HEK293 (cell line): ENCODE data around the gene MKI67.

Source experiments
- SP3 ChIP-seq: fragments of 450-650 bp; formaldehyde crosslinking; IDR thresholded peaks from 2 replicates; pipeline ENCODE4 v1.5.1; 2016; ENCODE audit warnings: missing biosample characterization, missing genetic modification characterization
- ZNF114 ChIP-seq: fragments of 450-650 bp; formaldehyde crosslinking; IDR thresholded peaks from 2 replicates; pipeline ENCODE4 v1.5.0; 2017; ENCODE audit warnings: missing biosample characterization, missing genetic modification characterization
- ZNF274 ChIP-seq, 2 experiments: fragments of 200-500 bp in 1 of 2; fragments of 450-650 bp in 1 of 2; sonication (Bioruptor generic) in 1 of 2; formaldehyde crosslinking in 1 of 2; IDR thresholded peaks; 2 replicates each; pipeline versions ENCODE4 v1.5.1 to v1.6.1; 2014 to 2016; ENCODE audit warnings: borderline replicate concordance in 1 of 2, inconsistent platforms in 1 of 2, low read length in 1 of 2, missing biosample characterization in 1 of 2, missing genetic modification characterization in 1 of 2
- ZNF366 ChIP-seq: fragments of 450-650 bp; formaldehyde crosslinking; conservative IDR thresholded peaks from 2 replicates; pipeline ENCODE4 v1.5.1; 2016; ENCODE audit warnings: missing biosample characterization, missing genetic modification characterization
- ZNF555 ChIP-seq: fragments of 450-650 bp; formaldehyde crosslinking; conservative IDR thresholded peaks from 2 replicates; pipeline ENCODE4 v1.5.1; 2017; ENCODE audit warnings: missing biosample characterization, mild to moderate bottlenecking, missing genetic modification characterization, inconsistent platforms
- ZNF596 ChIP-seq: fragments of 450-650 bp; IDR thresholded peaks from 2 replicates; pipeline ENCODE4 v1.5.0; 2018; ENCODE audit warnings: missing biosample characterization, mild to moderate bottlenecking, missing genetic modification characterization, moderate library complexity
- ZNF76 ChIP-seq: fragments of 450-650 bp; formaldehyde crosslinking; IDR thresholded peaks from 2 replicates; pipeline ENCODE4; 2016; ENCODE audit warnings: low read depth, missing biosample characterization, missing genetic modification characterization, borderline replicate concordance
- TF ChIP-seq, protein P1 (sequence below): fragments of 450-650 bp; formaldehyde crosslinking; IDR thresholded peaks from 2 replicates; pipeline ENCODE4 v1.5.1; 2016; ENCODE audit warnings: missing biosample characterization, missing genetic modification characterization
- TF ChIP-seq, protein P2 (sequence below): fragments of 450-650 bp; formaldehyde crosslinking; IDR thresholded peaks from 2 replicates; pipeline ENCODE4 v1.5.1; 2016; ENCODE audit warnings: missing biosample characterization, missing genetic modification characterization
- TF ChIP-seq, protein P3 (sequence below): fragments of 450-650 bp; formaldehyde crosslinking; IDR thresholded peaks from 2 replicates; pipeline ENCODE4 v1.5.1; 2017; ENCODE audit warnings: missing biosample characterization, missing genetic modification characterization

DNA sequence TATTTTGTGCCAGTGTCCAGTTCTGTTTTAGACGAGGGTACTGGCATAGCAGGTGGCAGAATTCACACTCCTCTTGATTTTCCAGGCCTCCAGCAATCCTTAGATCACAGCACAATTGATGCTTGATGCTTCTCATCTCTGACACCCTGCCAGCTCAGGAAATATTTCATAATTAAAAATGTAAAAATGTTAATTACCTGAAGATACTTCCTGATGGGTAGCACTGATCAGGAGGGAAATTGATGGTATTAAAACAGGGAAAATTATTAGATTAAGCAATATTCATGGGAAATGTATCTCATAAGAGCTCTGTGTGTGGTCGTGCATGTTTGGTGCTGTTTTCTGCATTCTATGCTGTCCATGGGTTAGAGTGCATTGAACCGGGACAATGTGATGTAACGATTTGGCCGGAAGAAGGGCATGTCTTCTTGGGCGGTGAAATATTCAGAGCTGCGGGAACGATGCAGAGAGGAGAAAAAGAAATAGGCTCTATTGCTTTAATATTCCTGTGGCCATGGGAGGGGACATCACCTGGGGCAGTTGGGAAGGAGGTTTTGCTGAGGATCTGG lies 43.7 kb upstream of the MKI67 start:
- TF ChIP-seq, protein P1, sequence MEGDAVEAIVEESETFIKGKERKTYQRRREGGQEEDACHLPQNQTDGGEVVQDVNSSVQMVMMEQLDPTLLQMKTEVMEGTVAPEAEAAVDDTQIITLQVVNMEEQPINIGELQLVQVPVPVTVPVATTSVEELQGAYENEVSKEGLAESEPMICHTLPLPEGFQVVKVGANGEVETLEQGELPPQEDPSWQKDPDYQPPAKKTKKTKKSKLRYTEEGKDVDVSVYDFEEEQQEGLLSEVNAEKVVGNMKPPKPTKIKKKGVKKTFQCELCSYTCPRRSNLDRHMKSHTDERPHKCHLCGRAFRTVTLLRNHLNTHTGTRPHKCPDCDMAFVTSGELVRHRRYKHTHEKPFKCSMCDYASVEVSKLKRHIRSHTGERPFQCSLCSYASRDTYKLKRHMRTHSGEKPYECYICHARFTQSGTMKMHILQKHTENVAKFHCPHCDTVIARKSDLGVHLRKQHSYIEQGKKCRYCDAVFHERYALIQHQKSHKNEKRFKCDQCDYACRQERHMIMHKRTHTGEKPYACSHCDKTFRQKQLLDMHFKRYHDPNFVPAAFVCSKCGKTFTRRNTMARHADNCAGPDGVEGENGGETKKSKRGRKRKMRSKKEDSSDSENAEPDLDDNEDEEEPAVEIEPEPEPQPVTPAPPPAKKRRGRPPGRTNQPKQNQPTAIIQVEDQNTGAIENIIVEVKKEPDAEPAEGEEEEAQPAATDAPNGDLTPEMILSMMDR (tag by site-specific recombination): no peak
- TF ChIP-seq ZNF366 (tag by site-specific recombination) (no peak), ZNF596 (no peak), ZNF114 (tag by site-specific recombination) (no peak), ZNF76 (tag by site-specific recombination) (no peak), ZNF555 (tag by site-specific recombination) (no peak), ZNF274 (IDR thresholded peaks at IDR 0.05; ENCODE audit: low read length) (no peak), ZNF274 (tag by site-specific recombination; IDR thresholded peaks at IDR 0.05; ENCODE audit: borderline replicate concordance) (no peak), SP3 (tag by site-specific recombination) (no peak)
- TF ChIP-seq, protein P2, sequence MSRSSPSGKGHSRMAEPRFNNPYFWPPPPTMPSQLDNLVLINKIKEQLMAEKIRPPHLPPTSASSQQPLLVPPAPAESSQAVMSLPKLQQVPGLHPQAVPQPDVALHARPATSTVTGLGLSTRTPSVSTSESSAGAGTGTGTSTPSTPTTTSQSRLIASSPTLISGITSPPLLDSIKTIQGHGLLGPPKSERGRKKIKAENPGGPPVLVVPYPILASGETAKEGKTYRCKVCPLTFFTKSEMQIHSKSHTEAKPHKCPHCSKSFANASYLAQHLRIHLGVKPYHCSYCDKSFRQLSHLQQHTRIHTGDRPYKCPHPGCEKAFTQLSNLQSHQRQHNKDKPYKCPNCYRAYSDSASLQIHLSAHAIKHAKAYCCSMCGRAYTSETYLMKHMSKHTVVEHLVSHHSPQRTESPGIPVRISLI (tag by site-specific recombination): no peak
- TF ChIP-seq, protein P3, sequence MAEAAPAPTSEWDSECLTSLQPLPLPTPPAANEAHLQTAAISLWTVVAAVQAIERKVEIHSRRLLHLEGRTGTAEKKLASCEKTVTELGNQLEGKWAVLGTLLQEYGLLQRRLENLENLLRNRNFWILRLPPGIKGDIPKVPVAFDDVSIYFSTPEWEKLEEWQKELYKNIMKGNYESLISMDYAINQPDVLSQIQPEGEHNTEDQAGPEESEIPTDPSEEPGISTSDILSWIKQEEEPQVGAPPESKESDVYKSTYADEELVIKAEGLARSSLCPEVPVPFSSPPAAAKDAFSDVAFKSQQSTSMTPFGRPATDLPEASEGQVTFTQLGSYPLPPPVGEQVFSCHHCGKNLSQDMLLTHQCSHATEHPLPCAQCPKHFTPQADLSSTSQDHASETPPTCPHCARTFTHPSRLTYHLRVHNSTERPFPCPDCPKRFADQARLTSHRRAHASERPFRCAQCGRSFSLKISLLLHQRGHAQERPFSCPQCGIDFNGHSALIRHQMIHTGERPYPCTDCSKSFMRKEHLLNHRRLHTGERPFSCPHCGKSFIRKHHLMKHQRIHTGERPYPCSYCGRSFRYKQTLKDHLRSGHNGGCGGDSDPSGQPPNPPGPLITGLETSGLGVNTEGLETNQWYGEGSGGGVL (tag by site-specific recombination): no peak
